DMS 273 (cell line): ENCODE data around the gene LEMD2.

Experiments used
- DNase-seq: peaks from one replicate; lab custom pipeline; 2025; ENCODE audit not compliant: unreplicated experiment; lab: John Stamatoyannopoulos, UW

LEMD2 gene

DNA sequence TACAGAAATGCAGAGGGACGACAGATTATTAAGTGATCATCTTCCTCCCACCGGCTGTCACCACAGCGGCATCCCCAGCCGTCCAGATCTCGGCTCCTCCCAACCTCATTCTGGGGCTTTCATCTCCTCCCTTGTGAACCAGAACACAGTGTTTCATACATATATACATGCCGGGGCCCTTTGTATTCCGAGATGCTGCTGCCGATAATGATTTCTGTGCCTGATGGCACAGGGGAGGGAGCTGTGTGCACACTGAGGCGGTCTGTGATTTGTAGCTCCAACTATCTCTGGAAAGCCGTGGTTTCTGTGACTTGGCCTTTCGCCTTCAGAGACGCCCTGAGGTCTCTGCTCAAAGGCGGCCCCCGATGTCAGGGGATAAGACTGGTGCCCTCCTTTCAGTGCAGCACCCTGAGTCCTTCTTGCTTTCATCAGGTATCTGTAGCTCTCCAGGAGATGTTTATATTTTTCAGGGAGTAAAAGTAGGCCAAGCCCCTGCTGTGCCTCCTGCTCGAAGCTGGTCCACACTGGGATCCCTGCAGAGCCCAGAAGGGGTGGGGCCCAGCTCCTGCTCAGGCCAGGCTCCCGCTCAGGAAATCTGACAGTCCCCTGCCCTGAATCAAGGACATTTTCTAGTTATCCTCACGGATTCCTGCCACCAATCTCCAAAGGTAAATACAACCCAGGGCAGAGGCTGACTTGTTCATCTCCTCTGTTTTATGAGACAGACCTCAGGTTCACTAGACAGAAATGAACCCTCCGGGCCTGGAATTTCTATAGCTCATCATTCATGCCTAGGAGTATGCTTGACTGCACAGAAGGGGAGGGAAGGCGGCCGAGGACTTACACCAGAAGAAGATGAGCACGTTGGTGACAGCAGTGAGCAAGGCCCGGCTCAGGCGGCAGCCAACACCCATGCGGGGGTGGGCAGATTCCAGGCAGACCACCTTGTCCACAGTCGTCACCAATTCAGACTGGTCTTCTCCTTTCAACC is 11.2 kb downstream of the LEMD2 start:
- DNase-seq: no peak

DNA sequence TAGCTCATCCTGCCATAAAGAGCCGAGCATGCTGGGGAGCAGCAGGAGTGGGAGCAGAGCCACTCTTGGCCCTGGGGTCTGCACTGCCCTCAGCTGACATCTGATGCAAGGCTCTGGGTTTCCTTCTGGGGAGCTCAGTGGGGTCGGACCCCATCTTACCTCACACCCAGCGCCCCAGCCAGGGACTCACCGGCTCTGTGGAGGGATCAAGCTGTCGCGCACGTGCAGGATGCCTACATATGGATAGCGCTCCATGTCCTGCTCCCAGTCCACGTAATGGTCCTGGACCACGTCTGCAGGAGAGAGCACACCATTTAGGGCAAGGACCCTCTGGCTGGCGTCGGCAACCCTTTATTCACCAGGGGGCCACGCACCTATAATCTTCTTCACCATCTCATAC is 12.2 kb downstream of the LEMD2 start:
- no peak for DNase-seq

DNA sequence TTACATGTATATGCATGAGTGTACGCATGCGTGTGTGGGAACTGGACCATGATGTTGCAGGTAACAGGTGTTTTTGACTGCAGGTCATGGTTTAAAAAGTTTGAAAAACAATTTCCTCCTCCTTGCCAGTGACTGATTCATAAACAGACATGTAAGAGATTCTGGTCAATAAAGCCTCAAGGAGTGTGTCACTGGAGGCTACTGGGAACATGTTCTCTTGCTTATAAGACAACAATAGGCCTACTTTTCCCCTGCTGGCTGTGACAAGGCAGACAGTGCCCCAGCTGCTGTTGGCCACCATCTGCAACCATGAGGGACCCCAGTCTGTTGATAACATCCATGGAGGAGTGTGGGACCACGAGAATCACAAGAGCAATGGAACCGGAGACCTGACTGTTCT is 12.7 kb downstream of the LEMD2 start:
- DNase-seq: no peak

DNA sequence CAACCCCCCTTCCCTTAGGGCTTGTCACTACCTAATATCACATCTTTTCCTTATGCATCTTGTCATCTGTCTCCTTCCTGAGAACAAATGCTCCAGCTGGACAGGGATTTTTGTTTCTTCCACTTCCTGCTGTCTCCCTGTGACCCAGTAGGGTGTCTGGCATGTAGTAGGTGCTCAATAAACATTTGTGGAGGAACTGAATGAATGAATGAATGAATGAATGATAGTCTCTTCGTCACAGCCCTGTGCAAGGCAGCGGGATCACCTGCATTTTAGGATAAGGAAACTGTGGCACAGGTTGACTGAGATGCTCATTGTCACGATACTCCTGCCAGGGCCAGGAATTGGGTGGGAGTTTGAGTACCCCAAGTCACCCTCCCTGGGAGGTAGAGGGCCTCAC is 14.2 kb downstream of the LEMD2 start:
- no peak for DNase-seq

DNA sequence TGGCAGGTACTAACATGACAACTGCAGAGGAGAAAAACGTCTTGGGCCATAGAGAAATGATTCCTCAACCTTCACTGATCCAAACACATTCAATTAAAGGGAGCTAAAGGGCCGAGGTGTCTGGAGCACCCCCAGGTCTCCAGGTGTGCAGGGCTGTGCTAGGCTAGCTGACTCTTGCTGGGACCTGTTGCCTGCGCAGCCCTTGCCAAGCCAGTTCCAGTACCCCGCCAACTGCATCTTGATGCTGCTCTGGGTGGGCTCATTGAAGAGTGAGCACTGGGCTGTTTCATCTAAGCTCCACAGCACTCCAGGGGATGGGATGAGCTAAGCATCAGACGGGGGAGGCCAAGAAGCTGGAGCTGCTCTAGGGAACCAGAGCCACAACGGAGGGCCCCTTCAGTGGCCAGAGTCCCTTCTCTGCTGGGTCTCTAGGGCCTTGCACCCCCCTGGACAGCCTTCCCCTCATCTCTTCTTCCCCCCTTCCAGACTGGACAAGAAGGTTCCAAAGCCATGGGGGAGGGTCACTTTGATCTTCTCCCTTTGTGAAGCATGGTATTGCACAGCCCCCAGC is 15.9 kb downstream of the LEMD2 start:
- peak; percentile 48 for DNase-seq

DNA sequence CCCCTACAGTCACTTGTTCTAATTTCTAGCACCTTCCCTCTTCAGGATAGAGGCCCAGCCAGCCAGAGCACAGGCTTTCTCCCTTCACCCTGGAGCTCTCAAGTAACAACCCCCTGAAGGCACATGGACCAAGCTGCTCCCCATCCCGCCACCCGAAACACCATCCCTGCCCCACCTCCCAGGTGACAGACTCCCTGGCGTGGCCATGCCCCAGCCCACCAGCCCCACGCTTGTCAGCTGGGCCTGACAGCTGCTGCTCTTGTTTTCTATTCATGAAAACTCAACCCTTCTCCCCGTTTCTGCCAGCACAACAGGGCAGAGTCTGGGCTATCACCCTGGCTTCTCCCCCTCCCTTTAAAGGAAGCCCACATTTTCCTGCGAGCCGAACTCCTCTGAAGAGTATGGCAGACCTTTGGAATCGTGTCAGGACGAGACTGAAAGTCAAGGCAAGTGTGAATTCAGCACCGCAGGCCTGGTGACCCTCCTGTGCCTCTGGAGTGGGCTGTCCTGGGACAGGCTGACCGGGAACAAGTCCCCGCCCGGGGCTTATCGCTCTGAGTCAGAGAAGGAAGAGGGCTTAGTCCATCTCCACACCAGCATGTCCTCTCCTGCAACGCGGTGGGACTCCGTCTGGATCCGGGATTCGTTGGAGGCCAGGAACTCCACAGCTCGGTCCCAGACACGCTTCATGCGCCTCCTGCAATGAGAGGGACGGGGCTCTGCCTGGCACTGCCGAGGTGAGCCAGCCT is 16.7 kb downstream of the LEMD2 start:
- peak; percentile 60 for DNase-seq

DNA sequence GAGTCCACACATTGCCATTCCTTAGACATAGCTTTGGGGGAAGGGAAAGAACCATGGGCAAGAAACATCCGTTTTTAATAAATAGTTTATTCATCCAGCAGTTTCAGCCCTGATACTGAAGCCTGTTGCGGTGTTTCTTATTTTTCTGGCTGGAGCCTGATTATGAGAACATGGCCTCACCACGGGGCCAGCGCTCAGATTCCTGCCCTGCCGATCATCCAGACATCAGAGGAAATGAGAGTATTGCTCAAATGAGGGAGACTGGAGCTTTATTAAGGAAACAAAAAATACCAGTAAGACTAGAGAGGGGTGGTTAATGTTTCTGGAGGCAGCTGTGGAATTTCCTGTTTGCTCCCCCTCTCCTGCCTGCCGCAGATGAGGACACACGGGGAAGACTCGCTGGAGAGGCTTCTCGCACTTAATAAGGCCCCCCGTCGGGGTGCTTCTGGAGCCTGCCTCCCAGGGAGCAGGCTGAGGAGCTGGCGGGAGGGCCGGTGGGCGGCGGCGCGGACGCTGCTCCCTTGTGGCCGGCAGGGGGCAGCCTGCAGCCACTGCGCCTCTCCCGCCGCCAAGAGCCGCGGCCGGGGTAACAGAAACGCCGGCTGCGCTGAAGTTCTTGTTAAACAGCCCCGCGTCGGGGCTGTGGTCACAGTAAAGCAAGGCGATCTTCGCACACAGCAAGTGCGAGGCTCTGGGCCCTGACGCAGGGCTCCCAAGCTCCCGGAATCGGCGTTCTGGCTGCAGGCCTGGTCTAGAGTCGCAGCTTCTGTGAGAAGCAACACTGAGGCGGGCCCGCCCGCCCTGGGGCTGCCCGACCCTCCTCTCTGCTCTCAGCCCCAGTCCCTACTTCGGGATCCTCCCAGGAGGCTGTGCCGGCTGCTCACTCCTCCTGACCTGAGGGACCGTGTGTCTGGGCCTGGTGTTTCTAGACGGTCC is 17.5 kb downstream of the LEMD2 start:
- peak; percentile 97 for DNase-seq

DNA sequence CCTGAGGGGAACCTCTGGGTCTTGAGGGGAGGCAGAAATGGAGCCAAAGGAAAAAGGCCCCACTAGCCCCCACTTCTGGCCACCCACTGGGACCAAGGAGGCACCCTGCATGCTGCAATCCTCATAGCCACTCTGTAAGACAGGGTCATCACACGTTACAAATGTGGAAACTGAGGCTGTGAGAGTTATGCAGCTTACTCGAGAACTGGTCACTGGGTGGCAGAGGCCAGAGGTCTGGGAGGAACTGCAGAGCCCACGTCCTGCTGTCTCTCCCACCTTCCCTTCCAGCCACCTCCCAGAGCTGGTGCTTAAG is 18.1 kb downstream of the LEMD2 start:
- no peak for DNase-seq

DNA sequence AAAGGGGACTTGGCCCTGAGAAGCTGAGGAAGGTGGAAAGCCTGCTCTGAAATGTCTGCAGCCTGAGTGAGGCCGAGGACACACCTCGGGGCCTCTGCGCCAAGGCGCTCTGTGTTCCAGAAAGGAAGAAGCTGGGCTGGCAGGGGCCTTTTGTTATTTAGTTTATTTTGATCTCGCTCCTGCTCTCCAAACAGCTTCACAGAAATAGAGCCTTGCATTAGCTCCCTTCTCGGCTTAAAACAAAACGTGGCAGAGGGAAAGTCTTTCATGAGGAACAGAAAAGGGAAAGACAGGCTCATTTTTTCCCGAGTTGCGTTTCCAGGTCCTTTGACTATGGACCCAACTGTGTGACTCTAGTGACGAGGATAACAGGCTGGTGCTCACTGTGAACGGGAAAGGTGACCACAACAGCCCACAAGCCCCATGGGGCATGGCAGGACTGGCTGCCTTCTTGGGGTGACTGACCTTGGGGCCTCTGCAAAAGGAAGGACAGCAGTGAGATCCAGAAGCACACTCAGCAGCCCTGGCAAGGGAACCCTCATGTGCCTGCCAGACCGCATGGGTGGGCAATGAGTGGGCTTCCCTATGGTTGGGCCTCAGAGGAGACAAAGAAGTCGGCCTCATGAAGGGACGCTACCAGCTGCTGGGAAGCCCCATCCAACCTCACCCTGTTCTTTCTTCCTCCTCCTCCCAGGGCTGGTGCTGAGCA is 18.7 kb downstream of the LEMD2 start:
- peak; percentile 40 for DNase-seq

DNA sequence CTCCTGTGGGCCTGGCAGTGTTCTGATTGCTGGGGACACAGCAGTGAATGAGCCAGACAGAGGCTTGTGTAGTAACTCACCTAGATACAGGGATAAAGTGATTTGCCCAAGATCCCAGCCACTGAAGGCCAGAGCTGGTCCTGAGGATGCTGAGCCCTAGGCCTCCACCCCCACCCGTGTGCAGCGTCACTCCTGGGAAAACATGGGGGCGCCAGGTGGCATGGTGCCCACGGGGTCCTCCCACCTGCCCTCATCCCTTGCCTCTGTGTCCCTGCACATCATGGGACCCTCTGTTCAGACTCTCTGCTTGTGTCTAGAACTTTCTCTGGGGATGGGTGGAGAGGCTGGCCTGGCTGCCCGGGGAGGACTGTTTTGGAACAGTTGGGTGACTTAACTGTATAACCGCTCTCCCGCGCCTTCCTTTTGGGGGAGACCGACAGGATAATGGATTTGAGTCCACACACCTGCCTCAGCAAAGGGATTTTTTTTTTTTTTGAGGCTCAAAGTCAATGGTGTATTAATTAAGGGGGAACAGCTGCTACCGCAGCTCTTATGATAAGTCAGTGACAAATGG is 19.6 kb downstream of the LEMD2 start:
- peak; percentile 50 for DNase-seq

DNA sequence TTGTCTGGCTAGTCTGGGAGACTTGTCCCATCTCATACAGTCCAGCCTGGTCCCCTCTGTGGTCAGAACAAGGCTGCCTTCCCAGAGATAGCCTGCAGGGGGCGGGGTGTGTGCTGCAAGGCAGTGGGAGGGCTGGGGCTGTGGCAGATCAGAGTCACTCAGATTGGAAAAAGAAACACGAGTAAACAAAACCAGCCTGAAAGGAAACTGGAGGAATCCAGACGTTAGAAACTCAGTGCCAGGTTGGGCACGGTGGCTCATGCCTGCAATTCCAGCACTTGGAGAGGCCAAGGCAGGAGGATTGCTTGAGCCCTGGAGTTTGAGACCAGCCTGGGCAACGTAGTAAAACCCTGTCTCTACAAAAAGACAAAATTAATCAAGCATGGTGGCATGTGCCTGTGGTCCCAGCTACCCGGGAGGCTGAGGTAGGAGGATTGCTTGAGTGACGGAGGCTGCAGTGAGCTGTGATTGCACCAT is 20.2 kb downstream of the LEMD2 start:
- DNase-seq: peak; percentile 87

DNA sequence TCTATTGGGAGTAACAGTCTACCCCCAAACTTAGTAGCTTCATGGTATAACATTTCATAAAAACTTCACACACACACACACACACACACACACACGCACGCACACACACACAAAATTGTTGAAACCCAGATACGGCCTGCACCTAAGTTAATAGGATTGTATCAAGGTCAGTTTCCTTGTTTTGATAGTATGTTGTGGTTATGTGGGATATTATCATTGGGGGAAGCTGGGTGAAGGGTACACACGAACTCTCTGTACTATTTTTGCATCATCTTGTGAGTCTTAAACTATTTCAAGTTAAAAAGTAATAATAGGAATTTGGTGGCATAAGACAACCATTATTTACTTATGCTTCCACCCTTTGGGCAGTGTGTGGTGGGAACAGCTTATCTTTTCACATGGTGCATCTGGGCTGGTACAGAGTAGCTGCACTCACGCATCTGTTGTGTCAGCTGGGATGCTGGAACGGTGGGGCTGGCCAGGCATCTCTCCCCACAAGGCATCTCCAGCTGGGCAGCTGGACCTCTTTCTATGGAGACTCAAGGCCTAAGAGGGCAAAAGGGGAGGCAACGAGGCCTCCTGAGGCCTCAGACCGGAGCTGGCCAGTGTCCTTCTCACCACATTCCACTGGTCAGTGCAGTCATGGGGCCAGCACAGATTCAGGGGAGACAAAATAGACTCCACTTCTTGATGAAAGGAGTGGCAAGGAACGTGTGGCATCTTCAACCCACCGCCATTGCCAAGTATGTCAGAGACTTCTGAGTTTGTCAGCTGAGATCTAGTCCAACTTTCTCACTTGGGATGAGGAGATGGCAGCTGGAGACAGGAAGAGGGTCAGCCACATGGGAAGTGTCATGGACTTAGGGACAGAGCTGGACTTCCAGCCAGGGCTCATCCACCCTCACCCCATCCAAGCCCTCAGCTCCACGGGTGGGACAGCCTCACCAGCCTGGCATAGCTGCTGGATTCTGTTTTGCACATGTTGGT is 21.7 kb downstream of the LEMD2 start:
- DNase-seq: peak; percentile 38

DNA sequence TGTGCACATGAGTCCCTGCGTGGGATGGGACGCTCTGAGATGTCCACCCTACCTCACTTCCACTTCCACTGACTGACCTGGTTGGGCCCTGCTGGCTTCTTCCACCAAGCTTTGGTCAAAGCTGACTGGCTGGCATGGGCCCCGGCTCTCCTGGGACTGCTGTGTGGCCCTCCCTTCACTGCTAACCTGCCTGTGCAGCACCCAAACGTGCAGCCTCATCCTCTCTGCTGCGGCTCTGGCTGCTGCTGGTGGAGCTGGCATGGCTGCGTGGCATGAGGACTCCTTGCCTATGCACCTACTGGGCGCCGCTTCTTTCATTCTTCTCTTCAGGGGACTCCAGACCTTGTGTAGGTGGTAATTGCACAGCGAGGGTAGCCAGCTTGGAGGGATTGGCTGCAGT is 23.6 kb downstream of the LEMD2 start:
- DNase-seq: no peak

DNA sequence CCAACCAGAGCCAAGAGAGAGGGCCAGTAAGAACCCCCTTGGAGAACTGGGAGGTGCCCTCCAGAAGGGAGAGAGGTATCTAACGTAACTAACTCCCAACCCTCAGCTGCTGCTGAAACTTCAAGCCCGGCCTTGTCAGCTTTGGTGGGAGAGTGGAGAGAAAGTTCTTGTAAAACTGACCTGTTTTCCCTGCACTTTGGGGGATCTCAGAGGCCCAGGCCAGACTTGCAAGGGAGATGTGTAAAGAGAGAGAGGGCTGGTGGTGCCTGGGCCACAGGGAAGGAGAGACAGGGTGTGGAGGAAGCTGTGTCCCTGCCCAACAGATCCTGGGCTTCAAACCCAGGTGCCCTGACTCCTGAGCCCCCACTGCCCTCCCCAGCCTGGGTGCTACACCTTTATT is 24.9 kb downstream of the LEMD2 start:
- DNase-seq: no peak

DNA sequence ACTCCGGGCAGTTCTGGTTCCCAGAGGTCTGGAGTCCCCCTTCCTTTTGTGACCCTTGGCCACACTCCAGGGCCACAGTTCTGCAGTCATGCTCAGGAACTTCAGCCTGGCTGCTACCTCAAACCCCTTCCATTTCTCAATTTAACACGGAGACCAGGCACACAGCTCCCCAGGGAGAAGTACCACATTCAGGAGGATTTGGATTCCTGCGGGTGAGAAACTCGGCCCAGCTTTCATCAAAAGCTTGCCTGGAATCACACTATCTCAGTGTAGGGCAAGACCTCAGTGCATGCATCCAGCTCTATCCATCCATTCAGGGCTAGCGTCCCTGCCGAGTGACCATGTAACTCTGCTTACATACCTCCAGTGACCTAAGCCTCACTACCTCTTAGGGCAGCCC is 25.4 kb downstream of the LEMD2 start:
- DNase-seq: no peak

DNA sequence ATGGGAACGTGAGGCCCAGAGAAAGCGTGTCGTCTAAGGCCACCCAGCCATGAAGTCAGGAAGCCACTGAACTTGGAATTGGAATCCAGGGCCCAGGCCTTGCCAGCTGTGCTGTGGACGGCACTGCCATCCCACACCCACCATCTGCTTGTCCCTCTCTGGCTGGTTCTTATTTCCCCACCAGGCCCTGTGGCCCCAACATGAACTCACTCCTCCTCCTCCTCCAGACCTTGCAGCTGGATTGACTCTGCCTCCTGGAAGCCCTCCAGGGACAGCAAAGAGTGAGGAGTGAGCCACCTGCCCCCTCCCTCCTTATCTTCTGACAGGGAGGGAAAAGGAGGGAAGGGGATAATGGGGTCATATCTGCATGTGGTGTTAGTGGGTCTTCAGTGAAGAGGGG is 26.2 kb downstream of the LEMD2 start:
- peak; percentile 64 for DNase-seq

DNA sequence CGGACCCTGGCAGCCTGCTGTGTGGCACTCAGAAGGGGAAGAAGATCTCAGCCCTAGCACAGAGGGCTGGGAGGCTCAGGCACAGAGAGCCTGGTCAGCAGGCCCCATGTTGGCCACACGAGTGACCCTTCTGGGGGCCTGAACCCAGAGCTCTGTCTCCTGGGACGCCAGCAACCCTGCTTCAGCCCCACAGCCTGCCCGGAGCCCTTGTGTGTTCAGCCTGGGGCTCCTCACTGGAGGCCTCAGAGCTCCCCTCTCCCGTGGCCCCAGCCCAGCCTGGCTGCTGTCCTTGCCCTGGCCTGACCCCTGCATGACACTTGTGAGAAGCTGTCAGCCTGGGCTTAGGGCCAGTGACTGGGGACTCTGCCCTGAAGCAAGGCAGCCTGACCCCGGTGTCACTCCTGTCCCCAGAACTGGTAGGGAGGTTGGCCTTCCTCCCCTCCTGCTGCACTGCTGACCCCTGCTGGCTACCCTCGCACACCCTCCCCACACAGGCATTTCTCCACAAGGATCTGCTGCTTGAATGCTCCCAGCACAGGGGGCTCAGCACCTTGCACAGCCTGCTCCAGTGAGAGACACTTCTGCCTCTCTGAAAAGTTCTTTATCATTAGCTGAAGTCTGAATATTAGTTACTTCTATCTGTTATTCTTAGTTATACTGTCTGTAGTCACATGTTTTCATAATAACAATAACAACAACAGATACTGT is 26.9 kb downstream of the LEMD2 start:
- peak; percentile 78 for DNase-seq

DNA sequence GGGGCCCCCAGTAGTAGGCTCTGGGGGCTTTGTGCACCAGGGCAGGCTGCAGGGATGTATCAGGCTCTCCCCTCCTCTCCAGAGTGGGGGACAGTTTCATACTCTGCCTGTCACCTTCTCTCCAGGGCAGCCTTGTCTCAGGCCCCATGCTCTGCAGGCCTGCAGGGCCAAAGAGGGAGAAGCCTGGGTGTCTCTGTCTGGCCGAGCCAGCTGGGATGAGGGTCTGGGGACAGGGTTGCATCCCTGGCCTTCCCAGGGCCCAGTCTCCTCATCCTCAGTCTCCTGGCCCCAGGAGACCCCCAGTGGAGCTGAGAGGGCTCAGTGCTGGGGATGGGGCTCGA is 27.4 kb downstream of the LEMD2 start:
- DNase-seq: no peak
